WTC11 (cell line): ENCODE data around the gene SPSB2. TPM values are rescaled to one million over a fixed set of nuclear protein-coding genes. Genes with fewer than 3 reads are reported as not detected.

ENCODE experiments used
- ARID4B ChIP-seq: sonication (generic); formaldehyde crosslinking; IDR thresholded peaks from 2 replicates; pipeline ENCODE4 v1.8.0; 2023; ENCODE audit warnings: missing genetic modification reagents, mild to moderate bottlenecking, borderline replicate concordance
- E2F4 ChIP-seq: sonication (generic); formaldehyde crosslinking; IDR thresholded peaks from 2 replicates; pipeline ENCODE4 v1.8.1; 2022; ENCODE audit warnings: low read depth, mild to moderate bottlenecking, moderate library complexity, missing genetic modification reagents, borderline replicate concordance
- JUN ChIP-seq: sonication (generic); formaldehyde crosslinking; IDR thresholded peaks from 2 replicates; pipeline ENCODE4 v1.8.0; 2023; ENCODE audit warnings: mild to moderate bottlenecking, missing genetic modification reagents
- MYBL2 ChIP-seq: sonication (generic); formaldehyde crosslinking; IDR thresholded peaks from 2 replicates; pipeline ENCODE4 v1.8.1; 2023; ENCODE audit warnings: mild to moderate bottlenecking, moderate library complexity, missing genetic modification reagents
- NFE2L1 ChIP-seq: sonication (generic); formaldehyde crosslinking; IDR thresholded peaks from 2 replicates; pipeline ENCODE4 v1.8.1; 2023; ENCODE audit warnings: missing genetic modification reagents
- NFYB ChIP-seq: sonication (generic); formaldehyde crosslinking; conservative IDR thresholded peaks from 2 replicates; pipeline ENCODE4 v1.8.0; 2022; ENCODE audit warnings: low read depth, missing genetic modification reagents
- NR1H2 ChIP-seq: sonication (generic); formaldehyde crosslinking; IDR thresholded peaks from 2 replicates; pipeline ENCODE4 v1.9.0; 2021; ENCODE audit warnings: mild to moderate bottlenecking, moderate library complexity, missing genetic modification reagents
- PRDM15 ChIP-seq: sonication (generic); formaldehyde crosslinking; IDR thresholded peaks from 2 replicates; pipeline ENCODE4 v1.8.0; 2022; ENCODE audit warnings: missing genetic modification reagents
- PRRX2 ChIP-seq: fragments of 250-450 bp; sonication (Bioruptor Pico); IDR thresholded peaks from 2 replicates; pipeline ENCODE4 v1.8.0; 2021; ENCODE audit warnings: mild to moderate bottlenecking
- SP1 ChIP-seq: sonication (generic); formaldehyde crosslinking; conservative IDR thresholded peaks from 2 replicates; pipeline ENCODE4 v1.8.1; 2022; ENCODE audit warnings: missing genetic modification reagents
- TP53 ChIP-seq: sonication (generic); formaldehyde crosslinking; IDR thresholded peaks from 2 replicates; pipeline ENCODE4 v1.8.1; 2023; ENCODE audit warnings: mild to moderate bottlenecking, missing genetic modification reagents
- ZBTB21 ChIP-seq: sonication (generic); formaldehyde crosslinking; IDR thresholded peaks from 2 replicates; pipeline ENCODE4 v1.8.1; 2023; ENCODE audit warnings: mild to moderate bottlenecking, missing genetic modification reagents, borderline replicate concordance
- ZBTB43 ChIP-seq: sonication (generic); formaldehyde crosslinking; IDR thresholded peaks from 2 replicates; pipeline ENCODE4 v1.8.1; 2023; ENCODE audit warnings: mild to moderate bottlenecking, missing genetic modification reagents
- ZMAT4 ChIP-seq: fragments of 250-450 bp; sonication (Bioruptor Pico); IDR thresholded peaks from 2 replicates; pipeline ENCODE4 v1.9.0; 2021; ENCODE audit warnings: mild to moderate bottlenecking
- ZNF138 ChIP-seq: sonication (generic); formaldehyde crosslinking; conservative IDR thresholded peaks from 2 replicates; pipeline ENCODE4 v1.8.1; 2022; ENCODE audit warnings: mild to moderate bottlenecking, moderate library complexity, missing genetic modification reagents
- ZNF512 ChIP-seq: sonication (generic); formaldehyde crosslinking; IDR thresholded peaks from 2 replicates; pipeline ENCODE4 v1.8.1; 2022; ENCODE audit warnings: missing genetic modification reagents, borderline replicate concordance
- total RNA-seq: library from RNA; stranded (reverse); gene quantifications from 3 replicates; pipeline ENCODE4 v1.2.3, GENCODE V29; 2021

Gene SPSB2
- total RNA-seq, 1 experiment from 2014 or later = 25.5 TPM

GRCh38 chr12:6828781-6829535 lies 44.1 kb downstream of the SPSB2 start (continued):
- TF ChIP-seq ZNF512 (CRISPR knock-in tag) (0 out of 2 replicates have a peak, but pooled peaks have one; percentile 23), PRDM15 (no peak), JUN (peak; percentile 46; the same call in 1 of the 2 replicates), E2F4 (CRISPR knock-in tag) (peak; percentile 61; the same call in 1 of the 2 replicates), NFE2L1 (peak; percentile 84), NR1H2 (no peak), TP53 (no peak), ZNF138 (CRISPR knock-in tag) (no peak), NFYB (CRISPR knock-in tag) (peak; percentile 21), ZBTB21 (CRISPR knock-in tag) (no peak), ARID4B (CRISPR knock-in tag) (peak; percentile 59; the same call in 1 of the 2 replicates), ZMAT4 (CRISPR knock-in tag) (0 out of 2 replicates have a peak, but pooled peaks have one; percentile 6), SP1 (CRISPR knock-in tag) (peak; percentile 60; the same call in 1 of the 2 replicates), MYBL2 (CRISPR knock-in tag) (peak; percentile 15; the same call in 1 of the 2 replicates), ZBTB43 (CRISPR knock-in tag) (peak; percentile 50; the same call in 1 of the 2 replicates), PRRX2 (CRISPR knock-in tag) (no peak)
